ENCODE data around the gene MED27. TPM values are rescaled to one million over a fixed set of nuclear protein-coding genes. Genes with fewer than 3 reads are reported as not detected.

The MED27 gene
- total RNA-seq, 1 donor from 2014 or later: 8.5 TPM

GRCh38 chr9:131848570-131849160 lies 231.0 kb downstream of the MED27 start:
- no peak for DNase-seq

GRCh38 chr9:131847665-131848354 lies 231.9 kb downstream of the MED27 start:
- DNase-seq: no peak

GRCh38 chr9:131845305-131846298 lies 234.1 kb downstream of the MED27 start:
- DNase-seq: no peak

GRCh38 chr9:131844745-131845118 lies 234.9 kb downstream of the MED27 start:
- no peak for DNase-seq

GRCh38 chr9:131843989-131844744 lies 235.5 kb downstream of the MED27 start:
- no peak for DNase-seq

GRCh38 chr9:131841765-131842318 lies 237.8 kb downstream of the MED27 start:
- DNase-seq: no peak

GRCh38 chr9:131840751-131841702 lies 238.6 kb downstream of the MED27 start:
- DNase-seq: no peak

GRCh38 chr9:131840220-131840619 lies 239.4 kb downstream of the MED27 start:
- no peak for DNase-seq

- no peak for DNase-seq
These were observed 240.2 kb downstream of the MED27 start for GRCh38 chr9:131839281-131840084.

GRCh38 chr9:131838530-131839280 lies 241.0 kb downstream of the MED27 start:
- DNase-seq: no peak

GRCh38 chr9:131837836-131838235 lies 241.8 kb downstream of the MED27 start:
- no peak for DNase-seq

GRCh38 chr9:131837316-131837715 lies 242.4 kb downstream of the MED27 start:
- peak; percentile 25 for DNase-seq

GRCh38 chr9:131836607-131837315 lies 242.9 kb downstream of the MED27 start:
- no peak for DNase-seq

GRCh38 chr9:131836021-131836420 lies 243.6 kb downstream of the MED27 start:
- DNase-seq: no peak

- no peak for DNase-seq
These were observed 244.3 kb downstream of the MED27 start for GRCh38 chr9:131835151-131835910.

GRCh38 chr9:131834721-131835120 lies 244.9 kb downstream of the MED27 start:
- no peak for DNase-seq

GRCh38 chr9:131833906-131834305 lies 245.8 kb downstream of the MED27 start:
- no peak for DNase-seq

- DNase-seq: no peak
These were observed 246.6 kb downstream of the MED27 start for GRCh38 chr9:131833083-131833482.
